Transverse colon (tissue), 4 donors: ENCODE measurements around the gene PLCXD1. TPM values are rescaled to one million over a fixed set of nuclear protein-coding genes. Genes with fewer than 3 reads are reported as not detected.
A peak's percentile ranks its signal among the peaks of the same experiment; 100 is the strongest.
"Not testable (repeated sequence)": the region's sequence is repeated elsewhere in the genome, so short reads cannot be mapped to it uniquely, and the experiment has no call there.

Experiments
- DNase-seq: peaks from one replicate; pipeline ENCODE4 v3.0.0-alpha.2; 2019
- H3K27ac ChIP-seq, 4 donors: fragments of 200-600 bp; sonication (generic); 2 replicates each; pipeline ENCODE4 v1.5.1; 2016 to 2018; ENCODE audit warnings: inconsistent platforms in 4 of 4
- H3K27me3 ChIP-seq: fragments of 200-600 bp; sonication (generic); 2 replicates; pipeline ENCODE4 v1.5.1; 2017; ENCODE audit warnings: inconsistent platforms
- H3K36me3 ChIP-seq, 4 donors: fragments of 200-600 bp; sonication (generic); 2 replicates each; pipeline ENCODE4 v1.5.1; 2017 to 2019; ENCODE audit warnings: inconsistent platforms in 4 of 4
- H3K4me1 ChIP-seq, 4 donors: fragments of 200-600 bp; sonication (generic); 2 replicates each; pipeline ENCODE4 v1.5.1; 2017 to 2020; ENCODE audit warnings: inconsistent platforms in 4 of 4
- H3K4me3 ChIP-seq, 4 donors: fragments of 200-600 bp; sonication (generic); 1 replicate in 1 of 4; 2 replicates in 3 of 4; pipeline versions ENCODE4 v1.5.1 to v1.6.1; 2017 to 2019; ENCODE audit warnings: inconsistent platforms in 4 of 4
- H3K9me3 ChIP-seq, 2 donors: fragments of 200-600 bp; sonication (generic); 2 replicates each; pipeline ENCODE4 v1.5.1; 2017 to 2019; ENCODE audit warnings: inconsistent platforms in 2 of 2
- CTCF ChIP-seq, 5 experiments: fragments of 200-600 bp in 3 of 5; fragments of 450-650 bp in 2 of 5; sonication (generic) in 3 of 5; IDR thresholded peaks; 1 replicate in 2 of 5; 2 replicates in 3 of 5; pipeline ENCODE4 v1.5.1; 2016 to 2017; ENCODE audit warnings: antibody characterized with exemption in 5 of 5, inconsistent platforms in 3 of 5, mild to moderate bottlenecking in 2 of 5, moderate library complexity in 1 of 5
- EP300 ChIP-seq: sonication (generic); formaldehyde crosslinking; IDR thresholded peaks from one replicate; pipeline ENCODE4 v1.6.1; 2017; ENCODE audit warnings: antibody characterized with exemption, low read depth
- POLR2A ChIP-seq: fragments of 450-650 bp; IDR thresholded peaks from one replicate; pipeline ENCODE4 v1.6.1; 2016; ENCODE audit warnings: antibody characterized with exemption, mild to moderate bottlenecking, moderate library complexity
- POLR2AphosphoS5 ChIP-seq, 3 donors: sonication (generic); formaldehyde crosslinking; IDR thresholded peaks; one replicate each; pipeline ENCODE4 v1.6.1; 2016; ENCODE audit warnings: antibody characterized with exemption in 3 of 3
- WGBS, 2 donors: methylation state at CpG; one replicate each; pipeline ENCODE4 v1.1.5; 2018; ENCODE audit warnings: low coverage in 1 of 2; 5-methylcytosine and 5-hydroxymethylcytosine counted together
- in situ Hi-C, 4 donors: fragments of 200-750 bp; cut with MboI; loops; one replicate each; pipeline versions ENCODE4 v1.15.0 to v1.15.1; 2017; ENCODE audit warnings: low sequenced_read_pairs in 3 of 4, low pct_ligation_motif_present in 1 of 4, low pct_unique_long_range_greater_than_20kb in 1 of 4
- intact Hi-C: fragments of 100-400 bp; cut with DNase I; formaldehyde crosslinking; loops from one replicate; pipeline ENCODE4 v1.15.1; 2023; ENCODE audit warnings: low total_unique reads
- total RNA-seq, 4 donors: library from RNA; depleted of rRNA; stranded (reverse); fragments of >200 nt; gene quantifications; one replicate each; pipeline ENCODE4 v1.1.0, GENCODE V29; 2016

PLCXD1 gene
- total RNA-seq, 4 donors from 2014 or later: 3.8 to 21.3 (median 13.8) TPM

GRCh38 chrX:280722-281121 lies 459 bp upstream of the PLCXD1 start:
- peak overlapping the region in 2 of 4 donors; percentile 18 to 41 for H3K4me3 ChIP-seq
- H3K27me3 ChIP-seq, intact Hi-C loops, DNase-seq, H3K9me3 ChIP-seq, in situ Hi-C loops, H3K36me3 ChIP-seq: not testable (repeated sequence)
- H3K27ac ChIP-seq: peak overlapping the region in 2 of 4 donors; percentile 58 to 59
- H3K4me1 ChIP-seq: peaks cover 7 to 36% (median 13%) of the 10 kb centered on the region in 4 donors
- no CpG with 5 or more reads among the region's 24 CpGs for WGBS, 2 donors

GRCh38 chrX:282000-282681 lies 960 bp downstream of the PLCXD1 start:
- intact Hi-C loops, H3K36me3 ChIP-seq, in situ Hi-C loops, H3K27me3 ChIP-seq, DNase-seq, H3K9me3 ChIP-seq: not testable (repeated sequence)
- Histone ChIP-seq H3K4me3 (peak overlapping the region in 2 of 4 donors; percentile 18 to 41), H3K27ac (peak overlapping the region; percentile 58 to 65 (median 60)), H3K4me1 (peaks cover 0 to 23% (median 5%) of the 10 kb centered on the region in 4 donors)
- 55 to 81% methylated on average over 10 to 21 of the region's 21 CpGs for WGBS, 2 donors

- in situ Hi-C loops: no loop called here
Measured at GRCh38 chrX:283115-283845, 2.1 kb downstream of the PLCXD1 start.

GRCh38 chrX:285076-285677 lies 4.0 kb downstream of the PLCXD1 start:
- H3K27me3 ChIP-seq: no peaks in the 10 kb centered on the region
- H3K27ac ChIP-seq: no peak overlapping the region
- peaks cover 0 to 23% (median 5%) of the 10 kb centered on the region in 4 donors for H3K4me1 ChIP-seq
- TF ChIP-seq POLR2A: no peak
- no peak for TF ChIP-seq CTCF (IDR thresholded peaks at IDR 0.05)
- TF ChIP-seq EP300: no peak
- TF ChIP-seq POLR2AphosphoS5 (IDR thresholded peaks at IDR 0.05): no peak
- no peak overlapping the region for H3K4me3 ChIP-seq
- WGBS, 2 donors: 80 to 97% methylated on average over 3 to 13 of the region's 13 CpGs
- intact Hi-C loops (no loop called here), in situ Hi-C loops (no loop called here)
- H3K36me3 ChIP-seq: peaks cover 0 to 14% (median 4%) of the 10 kb centered on the region in 4 donors
- H3K9me3 ChIP-seq: no peaks in the 10 kb centered on the region
- no peak for DNase-seq

More at GRCh38 chrX:283115-283845, 2.1 kb downstream of the PLCXD1 start:
- H3K36me3 ChIP-seq: peaks cover 0 to under 1% (median 0%) of the 10 kb centered on the region in 4 donors
- peak overlapping the region; percentile 70 to 81 (median 78) for H3K27ac ChIP-seq
- DNase-seq: peak; percentile 92
- TF ChIP-seq POLR2AphosphoS5 (IDR thresholded peaks at IDR 0.05) (no peak), CTCF (IDR thresholded peaks at IDR 0.05) (no peak), POLR2A (no peak), EP300 (no peak)
- no peaks in the 10 kb centered on the region for H3K27me3 ChIP-seq
- intact Hi-C loops: no loop called here
- H3K4me1 ChIP-seq: peaks cover 0 to 23% (median 5%) of the 10 kb centered on the region in 4 donors
- WGBS, 2 donors: 1% methylated on average over 19 to 33 of the region's 45 CpGs
- H3K4me3 ChIP-seq: peak overlapping the region; percentile 25 to 60 (median 44)
- no peaks in the 10 kb centered on the region for H3K9me3 ChIP-seq

GRCh38 chrX:287670-288069 lies 6.5 kb downstream of the PLCXD1 start:
- Histone ChIP-seq H3K4me1 (peaks cover 0 to 5% (median 0%) of the 10 kb centered on the region in 4 donors), H3K36me3 (peaks cover 0 to 14% (median 7%) of the 10 kb centered on the region in 4 donors), H3K27ac (no peak overlapping the region), H3K27me3 (no peaks in the 10 kb centered on the region), H3K4me3 (no peak overlapping the region), H3K9me3 (no peaks in the 10 kb centered on the region)
- 89 to 90% methylated on average over 7 of the region's 7 CpGs for WGBS, 2 donors
- TF ChIP-seq CTCF (IDR thresholded peaks at IDR 0.05) (no peak), EP300 (no peak), POLR2AphosphoS5 (IDR thresholded peaks at IDR 0.05) (no peak), POLR2A (no peak)
- no peak for DNase-seq
- intact Hi-C loops: no loop called here
- in situ Hi-C loops: no loop called here
